Measurements from ENCODE around the gene LRRC4C.

DNA sequence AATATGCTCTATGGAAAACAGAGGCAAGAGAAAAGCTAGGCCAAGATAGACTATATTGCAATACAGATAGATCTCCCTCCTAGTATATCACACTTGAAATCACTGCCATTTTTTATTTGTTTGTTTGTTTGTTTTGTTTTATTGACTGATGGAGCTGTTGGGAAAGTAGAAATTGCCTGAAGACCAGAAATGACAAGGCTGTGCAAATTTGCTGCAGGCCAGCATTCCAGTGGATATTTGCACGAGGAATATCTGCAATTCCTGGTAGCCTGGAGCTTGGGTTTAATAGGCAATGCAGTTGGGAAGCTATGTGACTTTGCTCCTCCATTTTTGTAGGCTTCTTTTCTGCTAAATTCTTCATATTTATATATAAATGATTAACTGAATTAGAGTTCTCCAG lies 991.7 kb downstream of the LRRC4C start:
- no peak for TF ChIP-seq EZH2 (IDR thresholded peaks at IDR 0.05; ENCODE audit: insufficient read depth, poor library complexity, severe bottlenecking)
- no peak for TF ChIP-seq EZH2phosphoT487 (IDR thresholded peaks at IDR 0.05; ENCODE audit: insufficient read depth, low read depth)
